GM12875 (cell line): ENCODE measurements around the gene PTBP3.

Experiments used
- H3K4me3 ChIP-seq: one replicate; pipeline ENCODE4 v1.5.1; 2011; ENCODE audit warnings: low read depth, low read length, control low read depth
- TF ChIP-seq, protein P1 (sequence below): IDR thresholded peaks from 2 replicates; pipeline ENCODE4 v1.5.1; 2011; ENCODE audit warnings: low read depth, mild to moderate bottlenecking, control low read depth, inconsistent platforms, low read length, moderate library complexity, borderline replicate concordance; ENCODE audit not compliant: insufficient read depth

The PTBP3 gene

DNA sequence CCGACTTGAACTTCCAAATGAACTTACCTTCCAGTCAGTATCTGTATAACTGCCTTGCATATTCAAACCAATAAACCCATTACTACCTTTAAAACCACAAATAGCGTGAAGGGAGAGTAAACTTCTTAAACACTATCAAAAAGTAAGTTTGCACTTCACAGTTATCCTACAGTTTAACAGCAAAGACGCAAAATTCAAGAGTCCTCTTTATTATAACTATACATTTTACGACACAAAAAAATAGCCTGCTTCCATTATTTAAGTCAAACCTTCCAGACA lies 1.8 kb downstream of the PTBP3 start:
- TF ChIP-seq, protein P1, sequence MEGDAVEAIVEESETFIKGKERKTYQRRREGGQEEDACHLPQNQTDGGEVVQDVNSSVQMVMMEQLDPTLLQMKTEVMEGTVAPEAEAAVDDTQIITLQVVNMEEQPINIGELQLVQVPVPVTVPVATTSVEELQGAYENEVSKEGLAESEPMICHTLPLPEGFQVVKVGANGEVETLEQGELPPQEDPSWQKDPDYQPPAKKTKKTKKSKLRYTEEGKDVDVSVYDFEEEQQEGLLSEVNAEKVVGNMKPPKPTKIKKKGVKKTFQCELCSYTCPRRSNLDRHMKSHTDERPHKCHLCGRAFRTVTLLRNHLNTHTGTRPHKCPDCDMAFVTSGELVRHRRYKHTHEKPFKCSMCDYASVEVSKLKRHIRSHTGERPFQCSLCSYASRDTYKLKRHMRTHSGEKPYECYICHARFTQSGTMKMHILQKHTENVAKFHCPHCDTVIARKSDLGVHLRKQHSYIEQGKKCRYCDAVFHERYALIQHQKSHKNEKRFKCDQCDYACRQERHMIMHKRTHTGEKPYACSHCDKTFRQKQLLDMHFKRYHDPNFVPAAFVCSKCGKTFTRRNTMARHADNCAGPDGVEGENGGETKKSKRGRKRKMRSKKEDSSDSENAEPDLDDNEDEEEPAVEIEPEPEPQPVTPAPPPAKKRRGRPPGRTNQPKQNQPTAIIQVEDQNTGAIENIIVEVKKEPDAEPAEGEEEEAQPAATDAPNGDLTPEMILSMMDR: no peak
- H3K4me3 ChIP-seq: peak overlapping the region; percentile 46

DNA sequence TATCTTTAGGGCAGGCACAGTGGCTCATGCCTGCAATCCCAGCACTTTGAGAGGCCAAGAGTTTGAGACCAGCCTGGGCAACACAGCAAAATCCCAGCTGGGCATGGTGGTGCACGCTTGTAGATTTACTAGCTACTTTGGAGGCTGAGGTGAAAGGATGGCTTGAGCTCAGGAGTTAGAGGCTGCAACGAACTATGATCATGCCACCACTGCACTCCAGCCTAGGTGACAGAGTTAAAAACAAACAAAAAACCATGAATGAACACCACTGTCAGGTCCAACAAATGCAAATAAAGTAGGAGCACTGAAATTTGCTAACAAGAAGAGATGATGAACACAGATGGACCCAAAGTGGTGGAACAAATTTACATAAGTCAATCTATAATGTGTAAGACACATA lies 4.9 kb downstream of the PTBP3 start:
- H3K4me3 ChIP-seq: no peak overlapping the region
- TF ChIP-seq, protein P1: no peak

DNA sequence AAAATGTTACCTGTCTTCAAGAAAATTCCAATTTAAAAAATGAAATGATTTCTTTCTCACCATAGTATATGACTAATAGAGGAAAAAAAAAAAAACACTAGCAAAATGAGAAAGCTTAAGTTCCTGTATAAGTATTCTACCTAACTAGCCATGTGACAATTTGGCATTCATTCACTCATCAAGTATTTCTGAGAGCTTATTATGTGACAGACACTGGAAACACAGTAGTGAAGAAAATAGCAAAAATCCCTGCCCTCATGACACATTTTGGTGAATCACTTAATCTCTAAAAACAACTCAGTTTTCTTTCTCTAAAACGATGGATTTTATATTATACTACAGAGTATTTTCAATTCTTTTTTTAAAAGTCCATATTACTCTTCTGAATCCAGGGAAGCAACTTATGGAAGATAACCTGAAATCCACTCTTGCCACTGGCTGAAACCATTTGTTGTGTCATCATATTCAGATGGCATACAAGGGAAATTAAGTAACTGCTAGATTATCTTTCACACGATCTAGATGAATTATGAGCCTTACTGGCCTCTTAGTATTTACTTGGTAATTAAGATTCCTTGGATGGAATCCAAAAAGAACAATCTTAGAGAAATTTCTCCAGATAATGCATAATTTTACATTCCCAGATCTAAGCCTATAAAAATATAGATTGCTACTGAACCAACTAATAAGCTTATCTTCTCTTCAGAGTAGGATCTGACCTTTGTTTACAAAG lies 5.5 kb downstream of the PTBP3 start:
- TF ChIP-seq, protein P1: no peak
- no peak overlapping the region for H3K4me3 ChIP-seq

DNA sequence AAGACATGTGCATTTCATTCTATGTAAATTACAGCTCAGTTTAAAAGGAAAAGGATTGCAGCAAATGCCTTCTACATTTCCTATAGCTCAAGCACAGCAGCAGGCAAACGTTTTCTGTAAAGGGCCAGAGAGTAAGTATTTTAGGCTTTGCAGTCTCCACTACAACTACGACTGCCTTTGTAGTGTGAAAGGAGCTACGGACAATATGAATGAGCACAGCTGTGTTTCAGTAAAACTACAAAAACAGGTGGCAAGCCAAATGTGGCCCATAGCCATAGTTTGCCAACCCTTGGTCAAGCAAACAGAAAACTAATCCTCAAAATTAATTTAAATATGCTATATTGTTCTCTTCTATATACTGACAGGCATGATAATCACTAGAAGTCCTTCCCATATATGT lies 7.2 kb downstream of the PTBP3 start:
- TF ChIP-seq, protein P1: no peak
- H3K4me3 ChIP-seq: no peak overlapping the region

DNA sequence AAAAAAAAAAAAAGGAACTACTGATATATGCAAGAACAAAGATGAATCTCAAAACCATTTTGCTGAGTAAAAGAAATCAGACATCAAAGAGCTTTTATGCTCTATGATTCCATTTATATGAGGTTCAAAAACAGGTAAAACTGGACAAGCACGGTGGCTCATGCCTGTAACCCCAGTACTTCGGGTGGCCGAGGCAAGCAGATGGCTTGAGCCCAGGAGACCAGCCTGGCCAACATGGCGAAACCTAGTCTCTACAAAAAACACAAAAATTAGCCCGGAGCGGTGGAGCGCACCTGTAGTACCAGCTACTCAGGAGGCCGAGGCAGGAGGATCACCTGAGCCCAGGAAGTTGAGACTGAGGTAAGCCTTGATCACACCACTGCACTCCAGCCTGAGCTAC lies 7.8 kb downstream of the PTBP3 start:
- no peak overlapping the region for H3K4me3 ChIP-seq
- TF ChIP-seq, protein P1: no peak

DNA sequence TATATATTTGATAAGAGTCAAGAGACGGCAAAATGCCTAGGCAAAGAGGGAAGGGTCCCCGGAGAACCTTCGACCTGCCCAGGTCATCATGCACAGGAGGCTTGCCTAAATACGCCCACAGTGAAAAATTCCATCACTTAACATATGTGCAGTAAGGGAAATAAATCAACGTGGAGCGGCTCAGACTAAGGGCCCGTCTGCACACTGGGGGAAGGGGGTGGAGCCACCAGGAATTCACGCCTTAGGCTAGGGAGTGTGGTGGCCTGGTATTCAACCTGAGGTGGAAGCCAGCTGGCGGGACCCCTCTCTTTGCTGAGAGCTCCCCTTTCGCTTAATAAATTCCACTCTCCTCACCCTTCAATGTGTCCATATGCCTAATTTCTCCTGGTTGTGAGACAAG lies 8.3 kb downstream of the PTBP3 start:
- TF ChIP-seq, protein P1: no peak

DNA sequence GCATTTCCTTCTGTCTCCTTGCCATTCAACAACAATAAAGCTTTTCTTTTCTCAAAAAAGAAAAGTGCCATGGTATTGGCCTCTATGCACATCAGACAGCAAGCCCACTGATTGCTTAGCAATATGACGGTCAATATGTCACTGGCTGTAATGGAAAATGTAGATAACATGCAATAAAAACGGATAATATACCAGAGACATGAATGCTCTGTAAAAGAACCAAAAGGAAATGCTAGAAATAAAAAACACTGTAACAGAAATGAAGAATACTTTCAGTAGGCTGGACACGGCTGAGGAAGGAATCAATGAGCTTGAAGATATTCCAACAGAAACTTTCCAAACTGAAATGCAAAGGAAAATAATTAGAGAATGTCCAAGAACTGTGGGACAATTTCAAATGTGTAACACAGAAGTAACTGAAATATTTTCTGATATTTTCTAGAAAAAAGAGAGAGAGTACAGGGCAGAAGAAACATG lies 10.0 kb downstream of the PTBP3 start:
- TF ChIP-seq, protein P1: no peak

More for the DNA sequence above, 8.3 kb downstream of the PTBP3 start:
- no peak overlapping the region for H3K4me3 ChIP-seq

More for the DNA sequence above, 10.0 kb downstream of the PTBP3 start:
- H3K4me3 ChIP-seq: no peak overlapping the region
